ENCODE measurements around the gene PLK2.

Gene PLK2

GRCh38 chr5:58481066-58481676 is 21.3 kb upstream of the PLK2 start:
- TF ChIP-seq CTCF (IDR thresholded peaks at IDR 0.05): no peak
- Histone ChIP-seq H3K36me3 (no peaks in the 10 kb centered on the region), H3K27me3 (peaks cover 0 to 4% of the 10 kb centered on the region in 2 donors), H3K9me3 (no peaks in the 10 kb centered on the region), H3K27ac (no peak overlapping the region), H3K4me3 (no peak overlapping the region), H3K4me1 (no peaks in the 10 kb centered on the region)
- DNase-seq: no peak
- intact Hi-C loops (cut with DNase I; ENCODE audit: low total_unique reads): no loop called here

- DNase-seq: no peak
- H3K9me3 ChIP-seq: no peaks in the 10 kb centered on the region
- no peaks in the 10 kb centered on the region for H3K4me1 ChIP-seq
- H3K27me3 ChIP-seq: no peaks in the 10 kb centered on the region
- no peak for TF ChIP-seq CTCF (IDR thresholded peaks at IDR 0.05)
- no peak overlapping the region for H3K4me3 ChIP-seq
- H3K36me3 ChIP-seq: no peaks in the 10 kb centered on the region
- H3K27ac ChIP-seq: no peak overlapping the region
- intact Hi-C loops (cut with DNase I; ENCODE audit: low total_unique reads): no loop called here
These were observed 18.0 kb upstream of the PLK2 start for GRCh38 chr5:58477760-58478376.

- intact Hi-C loops (cut with DNase I; ENCODE audit: low total_unique reads): no loop called here
- no peaks in the 10 kb centered on the region for H3K27me3 ChIP-seq
These were observed 15.5 kb upstream of the PLK2 start for GRCh38 chr5:58475404-58475803.

GRCh38 chr5:58469896-58470295 is 10.0 kb upstream of the PLK2 start:
- Histone ChIP-seq H3K4me3 (no peak overlapping the region), H3K9me3 (no peaks in the 10 kb centered on the region), H3K4me1 (no peaks in the 10 kb centered on the region), H3K27me3 (no peaks in the 10 kb centered on the region), H3K36me3 (no peaks in the 10 kb centered on the region), H3K27ac (no peak overlapping the region)
- no peak for DNase-seq
- TF ChIP-seq CTCF (IDR thresholded peaks at IDR 0.05): no peak
- intact Hi-C loops (cut with DNase I; ENCODE audit: low total_unique reads): no loop called here

More at GRCh38 chr5:58475404-58475803, 15.5 kb upstream of the PLK2 start:
- no peak overlapping the region for H3K4me3 ChIP-seq
- no peak for TF ChIP-seq CTCF (IDR thresholded peaks at IDR 0.05)
- DNase-seq: no peak
- no peak overlapping the region for H3K27ac ChIP-seq
- H3K4me1 ChIP-seq: no peaks in the 10 kb centered on the region
- H3K9me3 ChIP-seq: no peaks in the 10 kb centered on the region
- H3K36me3 ChIP-seq: no peaks in the 10 kb centered on the region

GRCh38 chr5:58466939-58467338 is 7.1 kb upstream of the PLK2 start:
- Histone ChIP-seq H3K4me1 (peaks cover 0 to 4% (median 0%) of the 10 kb centered on the region in 4 donors), H3K9me3 (no peaks in the 10 kb centered on the region), H3K36me3 (no peaks in the 10 kb centered on the region), H3K27ac (no peak overlapping the region), H3K4me3 (no peak overlapping the region), H3K27me3 (no peaks in the 10 kb centered on the region)
- intact Hi-C loops (cut with DNase I; ENCODE audit: low total_unique reads): no loop called here
- DNase-seq: no peak
- no peak for TF ChIP-seq CTCF (IDR thresholded peaks at IDR 0.05)

Data from tibial artery (tissue), 4 donors.